GM19438 (cell line): ENCODE results near the gene GZF1.
"Not testable (repeated sequence)": the region's sequence is repeated elsewhere in the genome, so short reads cannot be mapped to it uniquely, and the experiment has no call there.

Experiments
- ATAC-seq: cut with Tn5 transposase; IDR thresholded peaks from one replicate; pipeline ENCODE4 v1.9.1; 2021; ENCODE audit warnings: low read depth; ENCODE audit not compliant: unreplicated experiment

GZF1 gene

GRCh38 chr20:23344336-23344735, 17.6 kb upstream of the GZF1 start:
- ATAC-seq = no peak

- no peak for ATAC-seq
Measured at GRCh38 chr20:23346002-23346401, 16.0 kb upstream of the GZF1 start.

- ATAC-seq = no peak
Measured at GRCh38 chr20:23347791-23348190, 14.2 kb upstream of the GZF1 start.

- ATAC-seq = not testable (repeated sequence)
Measured at GRCh38 chr20:23348510-23348909, 13.5 kb upstream of the GZF1 start.

GRCh38 chr20:23349338-23350195, 12.4 kb upstream of the GZF1 start:
- peak; percentile 48 for ATAC-seq

- ATAC-seq = peak; percentile 80
Measured at GRCh38 chr20:23350196-23350903, 11.6 kb upstream of the GZF1 start, which contains the start of gene NXT1. Gene NXT1 (plus strand): TSS chr20:23350791. CDS start chr20:23354042, 3,251 bp downstream.

GRCh38 chr20:23350904-23351838, 10.8 kb upstream of the GZF1 start:
- ATAC-seq = peak; percentile 23

GRCh38 chr20:23356203-23356602, 5.8 kb upstream of the GZF1 start:
- no peak for ATAC-seq

- ATAC-seq = peak; percentile 64
Measured at GRCh38 chr20:23357767-23358562, 4.0 kb upstream of the GZF1 start.

- ATAC-seq = no peak
Measured at GRCh38 chr20:23358563-23358906, 3.4 kb upstream of the GZF1 start.

- no peak for ATAC-seq
Measured at GRCh38 chr20:23358923-23359593, 2.9 kb upstream of the GZF1 start.

- no peak for ATAC-seq
Measured at GRCh38 chr20:23360531-23360930, 1.5 kb upstream of the GZF1 start.

GRCh38 chr20:23361119-23361475, 885 bp upstream of the GZF1 start:
- no peak for ATAC-seq

- peak; percentile 19 for ATAC-seq
Measured at GRCh38 chr20:23362392-23363256, 642 bp downstream of the GZF1 start.

- no peak for ATAC-seq
Measured at GRCh38 chr20:23363257-23363649, 1.3 kb downstream of the GZF1 start.

- ATAC-seq = no peak
Measured at GRCh38 chr20:23365390-23366165, 3.6 kb downstream of the GZF1 start.

GRCh38 chr20:23366384-23366783, 4.4 kb downstream of the GZF1 start:
- no peak for ATAC-seq

- no peak for ATAC-seq
Measured at GRCh38 chr20:23367770-23368169, 5.8 kb downstream of the GZF1 start.
